Liver (tissue), 2 donors: Measurements from ENCODE around the gene RUNDC1.

Experiments used
- FOXA1 ChIP-seq: IDR thresholded peaks from 2 replicates; pipeline ENCODE4 v1.6.1; 2016; ENCODE audit warnings: antibody characterized with exemption
- TF ChIP-seq, protein P1 (sequence below): fragments of 150-350 bp; IDR thresholded peaks from 2 replicates; pipeline ENCODE4 v1.5.1; 2017; ENCODE audit warnings: improper control_type of control experiment, low read depth, low read length; ENCODE audit not compliant: missing input control
- donor health status: healthy.

DNA sequence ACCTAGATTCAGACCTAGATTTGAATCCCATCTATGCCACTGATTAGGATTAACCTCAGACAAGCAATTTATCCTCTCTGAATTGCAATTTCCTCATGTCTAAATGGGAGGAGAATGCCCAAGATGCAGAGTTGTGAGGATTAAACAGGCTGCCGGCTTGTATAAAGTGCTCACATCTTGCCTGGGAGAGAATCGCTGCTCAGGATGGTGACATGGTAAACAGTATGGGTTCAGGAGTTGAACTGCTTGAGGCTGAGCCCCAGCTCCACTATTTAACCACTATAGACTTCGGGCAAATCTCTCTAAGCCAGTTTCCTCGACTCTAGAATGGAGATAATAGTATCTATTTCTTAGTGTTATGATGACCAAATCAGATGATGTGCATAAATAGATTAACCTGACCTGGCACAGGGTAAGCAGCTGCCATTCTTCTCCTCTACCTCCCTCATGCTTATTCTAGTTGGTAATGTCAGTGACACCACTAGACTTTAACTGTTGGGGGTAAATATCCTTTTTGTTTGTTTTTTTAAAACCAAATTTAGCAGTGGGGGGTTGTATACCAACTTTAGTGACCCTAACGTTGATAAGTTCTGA, 17.1 kb downstream of the RUNDC1 start:
- no peak for TF ChIP-seq FOXA1
- TF ChIP-seq, protein P1, sequence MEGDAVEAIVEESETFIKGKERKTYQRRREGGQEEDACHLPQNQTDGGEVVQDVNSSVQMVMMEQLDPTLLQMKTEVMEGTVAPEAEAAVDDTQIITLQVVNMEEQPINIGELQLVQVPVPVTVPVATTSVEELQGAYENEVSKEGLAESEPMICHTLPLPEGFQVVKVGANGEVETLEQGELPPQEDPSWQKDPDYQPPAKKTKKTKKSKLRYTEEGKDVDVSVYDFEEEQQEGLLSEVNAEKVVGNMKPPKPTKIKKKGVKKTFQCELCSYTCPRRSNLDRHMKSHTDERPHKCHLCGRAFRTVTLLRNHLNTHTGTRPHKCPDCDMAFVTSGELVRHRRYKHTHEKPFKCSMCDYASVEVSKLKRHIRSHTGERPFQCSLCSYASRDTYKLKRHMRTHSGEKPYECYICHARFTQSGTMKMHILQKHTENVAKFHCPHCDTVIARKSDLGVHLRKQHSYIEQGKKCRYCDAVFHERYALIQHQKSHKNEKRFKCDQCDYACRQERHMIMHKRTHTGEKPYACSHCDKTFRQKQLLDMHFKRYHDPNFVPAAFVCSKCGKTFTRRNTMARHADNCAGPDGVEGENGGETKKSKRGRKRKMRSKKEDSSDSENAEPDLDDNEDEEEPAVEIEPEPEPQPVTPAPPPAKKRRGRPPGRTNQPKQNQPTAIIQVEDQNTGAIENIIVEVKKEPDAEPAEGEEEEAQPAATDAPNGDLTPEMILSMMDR = no peak
